T-helper 1 cell treated with Interleukin-12 subunit alpha and Interleukin-12 subunit beta and Interleukin-4 antibody, amounts not matched to agents 30 ng/mL and 1 ng/mL, for 36 hours (primary cell): ENCODE results near the gene MYB. TPM values are rescaled to one million over a fixed set of nuclear protein-coding genes. Genes with fewer than 3 reads are reported as not detected.
"Not testable (repeated sequence)": the region's sequence is repeated elsewhere in the genome, so short reads cannot be mapped to it uniquely, and the experiment has no call there.

Source experiments
- intact Hi-C: fragments of 100-400 bp; cut with micrococcal nuclease; formaldehyde crosslinking; loops from one replicate; pipeline ENCODE4 v1.15.1; 2024
- total RNA-seq: library from RNA; stranded (reverse); gene quantifications from 2 replicates; pipeline ENCODE4 v1.2.3, GENCODE V29; 2022

MYB gene
- total RNA-seq, 1 donor from 2014 or later, result 58.3 TPM

GRCh38 chr6:135162678-135163439 lies 18.2 kb upstream of the MYB start:
- intact Hi-C loops, result loop anchor here (1.0 to 2.0 kb wide), 8 partner anchors 8 to 1588 kb away; partner anchors contain the start of gene HBS1L

- intact Hi-C loops, result loop anchor here (1.0 to 2.0 kb wide), 8 partner anchors 8 to 1587 kb away; partner anchors contain the start of gene HBS1L
Measured at GRCh38 chr6:135163440-135163738, 17.7 kb upstream of the MYB start.

GRCh38 chr6:135164387-135164786 lies 16.7 kb upstream of the MYB start:
- intact Hi-C loops, result not testable (repeated sequence)

GRCh38 chr6:135165031-135165430 lies 16.1 kb upstream of the MYB start:
- intact Hi-C loops, result no loop called here

- intact Hi-C loops, result no loop called here
Measured at GRCh38 chr6:135166515-135166914, 14.6 kb upstream of the MYB start.

- intact Hi-C loops, result no loop called here
Measured at GRCh38 chr6:135167617-135168016, 13.5 kb upstream of the MYB start.

GRCh38 chr6:135168766-135169165 lies 12.3 kb upstream of the MYB start:
- intact Hi-C loops, result no loop called here

- intact Hi-C loops, result loop anchor here (1.0 kb wide), 1 partner anchor 10 kb away; no protein-coding TSS in a partner anchor
Measured at GRCh38 chr6:135170238-135170637, 10.9 kb upstream of the MYB start.

GRCh38 chr6:135170849-135171248 lies 10.3 kb upstream of the MYB start:
- intact Hi-C loops, result loop anchor here (1.0 kb wide), 2 partner anchors 8 to 9 kb away; no protein-coding TSS in a partner anchor

- intact Hi-C loops, result no loop called here
Measured at GRCh38 chr6:135173242-135173988, 7.7 kb upstream of the MYB start.

GRCh38 chr6:135173989-135174484 lies 7.1 kb upstream of the MYB start:
- intact Hi-C loops, result no loop called here

GRCh38 chr6:135176058-135176457 lies 5.0 kb upstream of the MYB start:
- intact Hi-C loops, result no loop called here

GRCh38 chr6:135176464-135176863 lies 4.6 kb upstream of the MYB start:
- intact Hi-C loops, result no loop called here

- intact Hi-C loops, result no loop called here
Measured at GRCh38 chr6:135179372-135179771, 1.7 kb upstream of the MYB start.

GRCh38 chr6:135179920-135180541 lies 1.1 kb upstream of the MYB start:
- intact Hi-C loops, result loop anchor here (1.0 to 5.0 kb wide), 5 partner anchors 10 to 1072 kb away; partner anchors contain the start of genes AHI1 and MTFR2

GRCh38 chr6:135181333-135182070 lies 394 bp downstream of the MYB start:
- intact Hi-C loops, result loop anchor here (2.0 to 5.0 kb wide), 6 partner anchors 27 to 1071 kb away; partner anchors contain the start of genes AHI1 and MTFR2

- intact Hi-C loops, result loop anchor here (1.0 to 5.0 kb wide), 18 partner anchors 19 to 1108 kb away; partner anchors contain the start of genes AHI1, HBS1L and MTFR2
Measured at GRCh38 chr6:135182071-135183001, 1.2 kb downstream of the MYB start.

GRCh38 chr6:135183002-135183531 lies 2.0 kb downstream of the MYB start:
- intact Hi-C loops, result loop anchor here (1.0 to 5.0 kb wide), 18 partner anchors 20 to 1107 kb away; partner anchors contain the start of genes AHI1, HBS1L and MTFR2
